Omental fat pad (tissue), 4 donors: Measurements from ENCODE around the gene CREBZF. TPM values are rescaled to one million over a fixed set of nuclear protein-coding genes. Genes with fewer than 3 reads are reported as not detected.
A peak's percentile ranks its signal among the peaks of the same experiment; 100 is the strongest.

Experiments used
- ATAC-seq: fragments of 150-250 bp; one replicate; pipeline ENCODE4 v1.9.1; 2016; ENCODE audit warnings: mild to moderate bottlenecking, moderate library complexity; ENCODE audit not compliant: low FRiP score
- DNase-seq: peaks from one replicate; pipeline ENCODE4 v3.0.0-alpha.2; 2019; ENCODE audit warnings: low spot score
- CTCF ChIP-seq, 3 donors: fragments of 450-650 bp; IDR thresholded peaks; one replicate each; pipeline ENCODE4 v1.5.1; 2016 to 2017; ENCODE audit warnings: antibody characterized with exemption in 3 of 3, mild to moderate bottlenecking in 3 of 3, moderate library complexity in 2 of 3
- total RNA-seq, 4 donors: library from RNA; depleted of rRNA; stranded (reverse); fragments of >200 nt; gene quantifications; one replicate each; pipeline ENCODE4 v1.1.0, GENCODE V29; 2016

The CREBZF gene
- total RNA-seq: 10 to 100 TPM; 39.0 to 81.0 (median 48.0) TPM

- ATAC-seq: peak; percentile 96
- peak; percentile 91 for DNase-seq
- no peak for TF ChIP-seq CTCF (IDR thresholded peaks at IDR 0.05)
Observed at GRCh38 chr11:85664615-85665481, at the start of gene CREBZF. TSS of gene CREBZF (minus strand) at chr11:85665129. CDS start at chr11:85664875, 254 bp downstream.

GRCh38 chr11:85712953-85713352 lies 48.0 kb upstream of the CREBZF start:
- no peak for DNase-seq
- TF ChIP-seq CTCF (IDR thresholded peaks at IDR 0.05): no peak
- no peak for ATAC-seq

GRCh38 chr11:85710917-85711316 lies 46.0 kb upstream of the CREBZF start:
- no peak for ATAC-seq
- TF ChIP-seq CTCF (IDR thresholded peaks at IDR 0.05): no peak
- DNase-seq: no peak

GRCh38 chr11:85709941-85710702 lies 45.2 kb upstream of the CREBZF start:
- ATAC-seq: no peak

GRCh38 chr11:85705800-85706199 lies 40.9 kb upstream of the CREBZF start:
- no peak for DNase-seq
- ATAC-seq: no peak
- no peak for TF ChIP-seq CTCF (IDR thresholded peaks at IDR 0.05)

More at GRCh38 chr11:85709941-85710702, 45.2 kb upstream of the CREBZF start:
- DNase-seq: no peak
- TF ChIP-seq CTCF (IDR thresholded peaks at IDR 0.05): no peak

- ATAC-seq (no peak), DNase-seq (no peak)
- no peak for TF ChIP-seq CTCF (IDR thresholded peaks at IDR 0.05)
Observed at GRCh38 chr11:85704967-85705366, 40.0 kb upstream of the CREBZF start.
